K562 (cell line): Measurements from ENCODE around the gene CCT5. TPM values are rescaled to one million over a fixed set of nuclear protein-coding genes. Genes with fewer than 3 reads are reported as not detected.

Experiments used
- ATAC-seq: fragments of 200-7000 bp; cut with Tn5 transposase; 3 replicates; pipeline ENCODE4 v1.9.1; 2020; ENCODE audit warnings: moderate library complexity
- BruUV-seq: library from RNA; stranded (reverse); fragments of 400-500 nt; replicated peaks from 2 replicates; lab custom pipeline; 2021; lab: Mats Ljungman, UMichigan
- CTCF ChIA-PET: fragments of 300-600 bp; formaldehyde crosslinking; extraction: SDS; loops from one replicate; lab custom pipeline; 2021; ENCODE audit warnings: low intra/inter-chr PET ratio; lab: Yijun Ruan, JAX
- POLR2A ChIA-PET: fragments of 300-600, 350-650 bp; sonication (Branson Sonifier 250); formaldehyde crosslinking; extraction: SDS; loops from one replicate; lab custom pipeline; 2021; ENCODE audit warnings: antibody characterized with exemption, inconsistent platforms; lab: Yijun Ruan, JAX
- DNase-seq, 4 experiments: peaks; one replicate each; pipeline versions ENCODE4 v3.0.0 to v3.0.0-alpha.2; 2011 to 2018; ENCODE audit warnings: low spot score in 3 of 4, mixed read lengths in 3 of 4; ENCODE audit errors: extremely low read depth in 1 of 4
- FAIRE-seq: peaks from 2 replicates; lab custom pipeline; 2011; peaks lifted over from hg19 to GRCh38; lab: Jason Lieb, UNC
- H2AFZ ChIP-seq: 2 replicates; pipeline ENCODE4 v1.6.0; 2011; ENCODE audit warnings: low read depth, low read length, control low read depth, inconsistent platforms
- H3K27ac ChIP-seq: fragments of 200-600 bp; 3 replicates; pipeline ENCODE4 v1.8.0; 2011; ENCODE audit warnings: low read depth, mild to moderate bottlenecking, control low read depth, inconsistent platforms, low read length, moderate library complexity, mixed read lengths; ENCODE audit errors: extremely low read depth
- H3K27me3 ChIP-seq, 2 experiments: fragments of 300-600 bp in 1 of 2; 2 replicates in 1 of 2; 3 replicates in 1 of 2; pipeline versions ENCODE4 v1.6.0 to v1.8.0; 2011; ENCODE audit warnings: inconsistent platforms in 2 of 2, low read length in 2 of 2, mild to moderate bottlenecking in 1 of 2, mixed read lengths in 1 of 2, moderate library complexity in 1 of 2; ENCODE audit not compliant: control insufficient read depth in 2 of 2, insufficient read depth in 2 of 2
- H3K36me3 ChIP-seq: fragments of 300-600 bp; 3 replicates; pipeline ENCODE4 v1.8.0; 2011; ENCODE audit warnings: mild to moderate bottlenecking, low read length, inconsistent platforms; ENCODE audit not compliant: control insufficient read depth, insufficient read depth
- H3K4me1 ChIP-seq, 2 experiments: fragments of 200-600 bp in 1 of 2; replicated peaks in 1 of 2; 2 replicates in 1 of 2; 3 replicates in 1 of 2; pipeline versions ENCODE4 v1.5.1 to v1.8.0; 2011; ENCODE audit warnings: inconsistent platforms in 2 of 2, low read length in 2 of 2, mild to moderate bottlenecking in 1 of 2, mixed read lengths in 1 of 2, moderate library complexity in 1 of 2; ENCODE audit not compliant: control insufficient read depth in 2 of 2, insufficient read depth in 2 of 2
- H3K4me2 ChIP-seq: 2 replicates; pipeline ENCODE4 v1.6.1; 2011; ENCODE audit warnings: low read length, control low read depth, inconsistent platforms, mixed read lengths; ENCODE audit not compliant: insufficient read depth
- H3K4me3 ChIP-seq: fragments of 200-600 bp; sonication (generic), shearing (Covaris generic); 2 replicates; pipeline ENCODE4 v1.5.1; 2016; ENCODE audit warnings: control low read depth, inconsistent platforms
- H3K79me2 ChIP-seq: fragments of 200-600 bp; 3 replicates; pipeline ENCODE4 v1.8.0; 2011; ENCODE audit warnings: low read length, inconsistent platforms; ENCODE audit not compliant: control insufficient read depth, insufficient read depth
- H3K9ac ChIP-seq, 2 experiments: 2 replicates each; pipeline versions ENCODE4 v1.6.0 to v1.6.1; 2011; ENCODE audit warnings: low read depth in 2 of 2, low read length in 2 of 2, control low read depth in 1 of 2, inconsistent platforms in 1 of 2, mild to moderate bottlenecking in 1 of 2, mixed read lengths in 1 of 2; ENCODE audit not compliant: insufficient read depth in 1 of 2
- H3K9me1 ChIP-seq: one replicate; pipeline ENCODE4 v1.6.0; 2011; ENCODE audit warnings: inconsistent platforms, mild to moderate bottlenecking, low read length, moderate library complexity; ENCODE audit not compliant: control insufficient read depth, insufficient read depth
- H3K9me3 ChIP-seq: replicated peaks from 2 replicates; pipeline ENCODE4 v1.5.1; 2011; ENCODE audit warnings: low read depth, low read length, inconsistent platforms; ENCODE audit not compliant: control insufficient read depth, insufficient read depth
- H4K20me1 ChIP-seq: replicated peaks from 2 replicates; pipeline ENCODE4 v1.6.1; 2011; ENCODE audit warnings: low read length, inconsistent platforms, mixed read lengths; ENCODE audit not compliant: control insufficient read depth, insufficient read depth
- BCLAF1 ChIP-seq, 2 experiments: fragments of 450-650 bp in 1 of 2; IDR thresholded peaks; 2 replicates each; pipeline ENCODE4 v1.6.1; 2011 to 2017; ENCODE audit warnings: low read depth in 2 of 2, antibody characterized with exemption in 1 of 2, borderline replicate concordance in 1 of 2, low read length in 1 of 2, mild to moderate bottlenecking in 1 of 2, mixed read lengths in 1 of 2; ENCODE audit not compliant: control insufficient read depth in 1 of 2
- CTCFL ChIP-seq: IDR thresholded peaks from 2 replicates; pipeline ENCODE4 v1.6.1; 2011; ENCODE audit warnings: borderline replicate concordance, low read depth, mild to moderate bottlenecking, moderate library complexity, low read length; ENCODE audit not compliant: insufficient read depth, poor library complexity, severe bottlenecking
- FIP1L1 ChIP-seq: fragments of 200-400 bp; formaldehyde crosslinking; IDR thresholded peaks from 2 replicates; pipeline ENCODE4 v1.6.1; 2018; ENCODE audit warnings: mild to moderate bottlenecking, low read depth, low read length; ENCODE audit not compliant: poor library complexity, severe bottlenecking
- HMG20A ChIP-seq: fragments of 450-650 bp; formaldehyde crosslinking; conservative IDR thresholded peaks from 2 replicates; pipeline ENCODE4 v1.4.0; 2020; ENCODE audit warnings: mild to moderate bottlenecking, mixed read lengths
- PURB ChIP-seq: sonication (generic); formaldehyde crosslinking; IDR thresholded peaks from 2 replicates; pipeline ENCODE4 v1.9.0; 2021; ENCODE audit warnings: low read depth, mild to moderate bottlenecking, missing genetic modification reagents
- SUPT5H ChIP-seq: fragments of 450-650 bp; IDR thresholded peaks from 2 replicates; pipeline ENCODE4 v1.6.1; 2016
- ZBTB49 ChIP-seq: sonication (generic); formaldehyde crosslinking; IDR thresholded peaks from 2 replicates; pipeline ENCODE4 v1.8.0; 2022; ENCODE audit warnings: missing genetic modification reagents, mild to moderate bottlenecking, borderline replicate concordance
- ZFX ChIP-seq: sonication (generic); formaldehyde crosslinking; IDR thresholded peaks from 2 replicates; pipeline ENCODE4 v1.8.0; 2022; ENCODE audit warnings: mild to moderate bottlenecking, missing genetic modification reagents, moderate library complexity
- ZNF174 ChIP-seq: fragments of 250-450 bp; sonication (Bioruptor Pico); IDR thresholded peaks from 2 replicates; pipeline ENCODE4 v1.4.0; 2020; ENCODE audit warnings: mild to moderate bottlenecking
- ZNF764 ChIP-seq: fragments of 250-450 bp; sonication (Bioruptor Pico); IDR thresholded peaks from 2 replicates; pipeline ENCODE4 v1.4.0; 2020; ENCODE audit warnings: low read depth, mild to moderate bottlenecking, moderate library complexity
- ZNF766 ChIP-seq: fragments of 200-800 bp; sonication (Bioruptor generic); conservative IDR thresholded peaks from 2 replicates; pipeline ENCODE4 v1.6.1; 2016; ENCODE audit warnings: missing genetic modification characterization, missing compliant biosample characterization
- WGBS: fragments of 100-300 bp; shearing (Covaris generic); methylation state at CpG from one replicate; pipeline ENCODE4 v1.1.6; 2016; ENCODE audit warnings: low coverage, mixed read lengths; ENCODE audit not compliant: insufficient coverage; ENCODE audit errors: missing lambda C conversion rate; 5-methylcytosine and 5-hydroxymethylcytosine counted together
- in situ Hi-C: fragments of 300-500 bp; cut with MboI; formaldehyde crosslinking; loops from 4 replicates; pipeline ENCODE4 v1.15.0; 2018; ENCODE audit warnings: inconsistent platforms, mixed read lengths
- intact Hi-C: fragments of 100-400 bp; cut with micrococcal nuclease; formaldehyde crosslinking; loops from 2 replicates; pipeline ENCODE4 v1.14.2; 2022
- polyA plus RNA-seq, 8 experiments: library from polyadenylated mRNA; depleted of rRNA in 4 of 8; stranded (reverse) in 5 of 8; unstranded in 3 of 8; fragments of >200 nt; fragmentation: Nextera tagmentation in 2 of 8; fragmentation: Illumina TruSeq in 1 of 8; extraction: Ambion mirVana in 2 of 8; extraction: Trizol in 1 of 8; gene quantifications; 2 replicates each; pipeline versions ENCODE4 v1.2.1 to v1.2.3, GENCODE V29; 2011 to 2014; ENCODE audit warnings: inconsistent platforms in 1 of 8, missing spikeins in 1 of 8
- total RNA-seq, 7 experiments: library from RNA; depleted of rRNA in 6 of 7; stranded (reverse); fragments of >200 nt in 6 of 7; fragmentation: Illumina TruSeq in 2 of 7; extraction: Trizol in 2 of 7; gene quantifications; 2 replicates each; pipeline versions ENCODE4 v1.2.1 to v1.2.3, GENCODE V29; 2011 to 2021; ENCODE audit warnings: low replicate concordance in 1 of 7

Gene CCT5
- total and polyA plus RNA-seq, 9 of the 15 experiments (the other 6 are each of a cell fraction or from before 2014, with no cell fraction given), result 782 to 1,606 (median 1,153) TPM

GRCh38 chr5:10303699-10304170 lies 53.7 kb downstream of the CCT5 start:
- Histone ChIP-seq H3K9me1 (no peaks in the 10 kb centered on the region), H3K4me3 (no peak overlapping the region), H3K36me3 (peaks cover 45% of the 10 kb centered on the region), H3K4me2 (peak overlapping the region; percentile 75), H3K79me2 (peaks cover 89% of the 10 kb centered on the region), H4K20me1 (no peaks in the 10 kb centered on the region), H3K27ac (peak overlapping the region; percentile 94), H3K4me1 (peaks cover 40 to 49% of the 10 kb centered on the region in 2 experiments), H3K27me3 (no peaks in the 10 kb centered on the region), H3K9me3 (0 out of 2 replicates have a peak, but pooled peaks cover 4% of the 10 kb centered on the region), H2AFZ (peak overlapping the region; percentile 67), H3K9ac (peak overlapping the region; percentile 8 to 79; a peak in 3 of 4 replicates)
- ChIA-PET POLR2A (interaction anchor here (0.6 to 2.1 kb wide), 9 partner anchors 9 to 274 kb away, joined by 3 to 9 read pairs (median 3); partner anchors contain the start of gene MARCHF6), CTCF (no interaction called here)
- no TSS peak for BruUV-seq
- FAIRE-seq (peak; percentile 86), DNase-seq (peak in 3 of 4 experiments; percentile 34 to 91 (median 84)), ATAC-seq (peak; percentile 55)
- in situ Hi-C loops, result no loop called here
- 2% methylated on average over 5 of the region's 5 CpGs for WGBS
- intact Hi-C loops, result loop anchor here (1.0 to 10.0 kb wide), 2 partner anchors 9 to 301 kb away; no protein-coding TSS in a partner anchor
- no peak for TF ChIP-seq ZNF764 (CRISPR knock-in tag)
- peak; percentile 72 for TF ChIP-seq ZFX (CRISPR knock-in tag)
- TF ChIP-seq HMG20A (CRISPR knock-in tag), result 0 out of 2 replicates have a peak, but pooled peaks have one; percentile 67
- no peak for TF ChIP-seq CTCFL
- TF ChIP-seq FIP1L1, result no peak
- TF ChIP-seq ZBTB49 (CRISPR knock-in tag), result no peak
- TF ChIP-seq SUPT5H, result no peak
- peak; percentile 88 for TF ChIP-seq ZNF766 (CRISPR knock-in tag)
- TF ChIP-seq PURB (CRISPR knock-in tag), result no peak
- peak; percentile 85 for TF ChIP-seq ZNF174 (CRISPR knock-in tag)
- no peak for TF ChIP-seq BCLAF1 (IDR thresholded peaks at IDR 0.05; ENCODE audit: borderline replicate concordance in 1 of 2, control insufficient read depth in 1 of 2, low read depth in 2 of 2, low read length in 1 of 2)
